Stimulated activated naive B cell treated with anti-CD40 and anti-IgM and Interleukin-4, amounts not matched to agents 10 μg/mL and 1 μg/mL and 100 μg/mL, for 72 hours (primary cell): Measurements from ENCODE around the gene UBE2C.
"Not testable (repeated sequence)": the region's sequence is repeated elsewhere in the genome, so short reads cannot be mapped to it uniquely, and the experiment has no call there.

Experiments used
- ATAC-seq, 2 donors: fragments of 150-1000 bp; cut with Tn5 transposase; replicated peaks; 2 replicates each; pipeline ENCODE4 v1.10.0; 2021; ENCODE audit warnings: moderate library complexity in 1 of 2
- DNase-seq: peaks from one replicate; pipeline ENCODE4 v3.0.0; 2021
- H3K27ac Mint-ChIP-seq: one replicate; pipeline ENCODE4 v1.8.0; 2022; ENCODE audit warnings: mild to moderate bottlenecking, mixed read lengths
- H3K27me3 Mint-ChIP-seq, 2 donors: one replicate each; pipeline ENCODE4 v1.8.0; 2022; ENCODE audit warnings: mixed read lengths in 2 of 2
- H3K36me3 Mint-ChIP-seq, 2 donors: one replicate each; pipeline ENCODE4 v1.8.0; 2022; ENCODE audit warnings: mixed read lengths in 2 of 2, mild to moderate bottlenecking in 1 of 2
- H3K4me1 Mint-ChIP-seq, 2 donors: one replicate each; pipeline ENCODE4 v1.8.0; 2022; ENCODE audit warnings: mixed read lengths in 2 of 2, mild to moderate bottlenecking in 1 of 2
- H3K4me3 Mint-ChIP-seq, 2 donors: one replicate each; pipeline ENCODE4 v1.8.0; 2022; ENCODE audit warnings: mild to moderate bottlenecking in 2 of 2, mixed read lengths in 2 of 2, moderate library complexity in 1 of 2
- H3K9me3 Mint-ChIP-seq, 2 donors: one replicate each; pipeline ENCODE4 v1.8.0; 2022; ENCODE audit warnings: mixed read lengths in 2 of 2, mild to moderate bottlenecking in 1 of 2

Gene UBE2C

GRCh38 chr20:45816951-45817350 is 4.5 kb downstream of the UBE2C start:
- peaks cover 0 to 3% of the 10 kb centered on the region in 2 donors for H3K36me3 Mint-ChIP-seq
- no peak for ATAC-seq
- H3K9me3 Mint-ChIP-seq = no peaks in the 10 kb centered on the region
- DNase-seq = no peak
- peaks cover 6 to 8% of the 10 kb centered on the region in 2 donors for H3K27me3 Mint-ChIP-seq
- H3K4me3 Mint-ChIP-seq = no peak overlapping the region
- peaks cover 12 to 16% of the 10 kb centered on the region in 2 donors for H3K4me1 Mint-ChIP-seq
- H3K27ac Mint-ChIP-seq = no peak overlapping the region

DNA sequence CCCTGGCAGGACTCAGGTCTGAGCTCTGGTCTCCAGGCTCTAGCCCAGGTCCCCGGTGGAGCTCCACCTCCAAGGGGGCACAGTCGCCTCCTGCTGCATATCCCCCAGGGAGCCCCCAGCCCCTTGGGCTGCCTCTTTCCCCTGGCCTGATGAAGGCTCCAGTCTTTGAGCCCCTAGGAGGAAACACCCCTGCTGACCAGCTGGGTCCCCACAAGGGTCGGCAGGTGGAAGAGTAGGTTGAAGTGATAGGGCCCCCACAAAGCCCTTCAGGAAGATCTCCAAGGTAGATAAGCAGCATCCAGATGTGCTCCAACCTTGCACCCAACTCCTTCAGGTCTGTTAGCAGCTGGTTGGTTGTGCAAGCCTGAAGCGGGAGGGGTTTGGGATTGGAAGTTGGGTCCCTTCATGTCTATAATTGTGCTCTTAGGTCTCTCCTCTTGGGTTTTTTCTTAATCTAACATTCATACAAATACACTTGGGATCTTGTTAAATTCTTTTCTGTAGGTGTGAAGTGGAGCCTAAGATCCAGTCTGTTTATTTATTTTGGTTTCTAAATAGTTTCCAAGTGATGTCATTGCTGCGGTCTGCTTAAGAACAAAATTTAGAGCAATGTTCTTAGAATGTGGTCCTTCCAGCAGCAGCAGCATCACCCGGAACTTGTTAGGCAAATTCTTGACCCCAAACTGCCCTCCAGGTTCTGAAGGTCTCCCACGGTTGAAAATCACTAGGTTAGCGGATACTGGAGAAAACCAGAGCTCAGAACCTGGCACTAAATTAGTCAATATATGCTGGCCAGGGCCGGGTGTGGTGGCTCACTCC is 5.1 kb downstream of the UBE2C start:
- H3K27ac Mint-ChIP-seq = no peak overlapping the region
- H3K4me3 Mint-ChIP-seq = no peak overlapping the region
- ATAC-seq = no peak
- H3K27me3 Mint-ChIP-seq = peaks cover 13 to 15% of the 10 kb centered on the region in 2 donors
- H3K9me3 Mint-ChIP-seq = no peaks in the 10 kb centered on the region
- H3K36me3 Mint-ChIP-seq = no peaks in the 10 kb centered on the region
- H3K4me1 Mint-ChIP-seq = peaks cover 10% of the 10 kb centered on the region in 2 donors
- no peak for DNase-seq

- Mint-ChIP-seq H3K4me3 (no peak overlapping the region), H3K27ac (no peak overlapping the region), H3K4me1 (peaks cover 10 to 12% of the 10 kb centered on the region in 2 donors), H3K36me3 (no peaks in the 10 kb centered on the region), H3K9me3 (no peaks in the 10 kb centered on the region), H3K27me3 (peaks cover 17 to 21% of the 10 kb centered on the region in 2 donors)
- no peak for ATAC-seq
- DNase-seq = no peak
Measured at GRCh38 chr20:45818239-45818638, 5.8 kb downstream of the UBE2C start.

- DNase-seq (no peak), ATAC-seq (no peak)
- H3K9me3 Mint-ChIP-seq = peaks cover 0 to 6% of the 10 kb centered on the region in 2 donors
- H3K36me3 Mint-ChIP-seq = no peaks in the 10 kb centered on the region
- H3K27ac Mint-ChIP-seq = no peak overlapping the region
- peaks cover 28 to 33% of the 10 kb centered on the region in 2 donors for H3K27me3 Mint-ChIP-seq
- H3K4me1 Mint-ChIP-seq = peaks cover 16 to 22% of the 10 kb centered on the region in 2 donors
- no peak overlapping the region for H3K4me3 Mint-ChIP-seq
Measured at GRCh38 chr20:45819466-45819865, 7.0 kb downstream of the UBE2C start.

GRCh38 chr20:45821947-45822346 is 9.5 kb downstream of the UBE2C start:
- H3K4me1 Mint-ChIP-seq = peaks cover 16 to 24% of the 10 kb centered on the region in 2 donors
- H3K4me3 Mint-ChIP-seq = no peak overlapping the region
- ATAC-seq (no peak), DNase-seq (no peak)
- H3K27me3 Mint-ChIP-seq = peaks cover 33 to 34% of the 10 kb centered on the region in 2 donors
- no peaks in the 10 kb centered on the region for H3K36me3 Mint-ChIP-seq
- H3K9me3 Mint-ChIP-seq = peaks cover 0 to 7% of the 10 kb centered on the region in 2 donors
- H3K27ac Mint-ChIP-seq = no peak overlapping the region

- peaks cover 33 to 34% of the 10 kb centered on the region in 2 donors for H3K27me3 Mint-ChIP-seq
- no peak for DNase-seq
- peak overlapping the region; percentile 25 to 31 for H3K4me3 Mint-ChIP-seq
- H3K27ac Mint-ChIP-seq = no peak overlapping the region
- ATAC-seq = peak in 1 of 2 donors; percentile 42
- peaks cover 16 to 24% of the 10 kb centered on the region in 2 donors for H3K4me1 Mint-ChIP-seq
- peaks cover 0 to 7% of the 10 kb centered on the region in 2 donors for H3K9me3 Mint-ChIP-seq
- H3K36me3 Mint-ChIP-seq = no peaks in the 10 kb centered on the region
Measured at GRCh38 chr20:45822857-45823256, 10.4 kb downstream of the UBE2C start.

GRCh38 chr20:45823949-45824835 is 11.7 kb downstream of the UBE2C start:
- Mint-ChIP-seq H3K4me3 (peak overlapping the region; percentile 79), H3K27ac (peak overlapping the region; percentile 80), H3K27me3 (peaks cover 33 to 40% of the 10 kb centered on the region in 2 donors), H3K4me1 (peaks cover 15 to 24% of the 10 kb centered on the region in 2 donors), H3K36me3 (no peaks in the 10 kb centered on the region), H3K9me3 (peaks cover 0 to 7% of the 10 kb centered on the region in 2 donors)
- peak; percentile 80 to 82 for ATAC-seq
- DNase-seq = peak; percentile 13

- H3K27me3 Mint-ChIP-seq = peaks cover 28 to 34% of the 10 kb centered on the region in 2 donors
- no peak overlapping the region for H3K27ac Mint-ChIP-seq
- H3K4me3 Mint-ChIP-seq = no peak overlapping the region
- H3K36me3 Mint-ChIP-seq = no peaks in the 10 kb centered on the region
- H3K9me3 Mint-ChIP-seq = peaks cover 0 to 7% of the 10 kb centered on the region in 2 donors
- no peak for DNase-seq
- ATAC-seq = no peak
- H3K4me1 Mint-ChIP-seq = peaks cover 12 to 18% of the 10 kb centered on the region in 2 donors
Measured at GRCh38 chr20:45826381-45827019, 14.1 kb downstream of the UBE2C start.

- Mint-ChIP-seq H3K27me3 (peaks cover 25 to 30% of the 10 kb centered on the region in 2 donors), H3K4me3 (no peak within 1 kb of the TSS), H3K9me3 (peaks cover 0 to 7% of the 10 kb centered on the region in 2 donors), H3K27ac (no peak within 1 kb of the TSS), H3K36me3 (no peaks in the 10 kb centered on the region), H3K4me1 (peaks cover 12 to 18% of the 10 kb centered on the region in 2 donors)
- ATAC-seq = no peak
- no peak for DNase-seq
Measured at GRCh38 chr20:45827030-45827652, 14.7 kb downstream of the UBE2C start, which contains the start of gene TNNC2. TSS of gene TNNC2 (minus strand) at chr20:45827312. CDS start at chr20:45827248, 64 bp downstream.

GRCh38 chr20:45827712-45828111 is 15.3 kb downstream of the UBE2C start:
- no peaks in the 10 kb centered on the region for H3K36me3 Mint-ChIP-seq
- DNase-seq = no peak
- no peak for ATAC-seq

DNA sequence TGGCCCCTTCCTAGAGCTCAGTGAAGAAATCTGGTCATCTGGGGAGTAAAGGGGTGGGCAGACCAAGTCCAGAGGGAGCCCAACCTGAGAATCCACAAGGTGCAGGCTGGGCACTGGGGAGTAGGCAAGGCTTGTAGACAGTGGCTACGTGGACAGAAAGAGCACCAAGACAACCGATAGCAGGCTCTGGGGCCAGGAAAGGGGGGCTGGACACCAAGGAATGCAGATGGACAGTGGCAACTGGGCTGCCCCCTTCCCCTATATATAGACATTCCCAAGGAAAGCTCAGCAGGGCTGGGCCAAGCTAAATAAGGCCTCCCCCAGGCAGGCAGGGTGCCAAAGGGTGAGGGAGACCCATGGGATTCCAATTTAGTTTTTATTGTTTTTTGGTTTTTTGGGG is 16.1 kb downstream of the UBE2C start:
- peaks cover 15 to 20% of the 10 kb centered on the region in 2 donors for H3K4me1 Mint-ChIP-seq
- ATAC-seq = no peak
- no peak overlapping the region for H3K27ac Mint-ChIP-seq
- DNase-seq = no peak
- no peak overlapping the region for H3K4me3 Mint-ChIP-seq
- H3K9me3 Mint-ChIP-seq = peaks cover 0 to 7% of the 10 kb centered on the region in 2 donors
- peaks cover 13 to 22% of the 10 kb centered on the region in 2 donors for H3K27me3 Mint-ChIP-seq
- H3K36me3 Mint-ChIP-seq = no peaks in the 10 kb centered on the region

More at GRCh38 chr20:45827712-45828111, 15.3 kb downstream of the UBE2C start:
- peaks cover 13 to 18% of the 10 kb centered on the region in 2 donors for H3K4me1 Mint-ChIP-seq
- H3K9me3 Mint-ChIP-seq = peaks cover 0 to 7% of the 10 kb centered on the region in 2 donors
- peaks cover 20 to 25% of the 10 kb centered on the region in 2 donors for H3K27me3 Mint-ChIP-seq
- H3K27ac Mint-ChIP-seq = no peak overlapping the region
- H3K4me3 Mint-ChIP-seq = no peak overlapping the region

GRCh38 chr20:45829673-45830106 is 17.2 kb downstream of the UBE2C start:
- H3K36me3 Mint-ChIP-seq, H3K4me1 Mint-ChIP-seq, DNase-seq: not testable (repeated sequence)

DNA sequence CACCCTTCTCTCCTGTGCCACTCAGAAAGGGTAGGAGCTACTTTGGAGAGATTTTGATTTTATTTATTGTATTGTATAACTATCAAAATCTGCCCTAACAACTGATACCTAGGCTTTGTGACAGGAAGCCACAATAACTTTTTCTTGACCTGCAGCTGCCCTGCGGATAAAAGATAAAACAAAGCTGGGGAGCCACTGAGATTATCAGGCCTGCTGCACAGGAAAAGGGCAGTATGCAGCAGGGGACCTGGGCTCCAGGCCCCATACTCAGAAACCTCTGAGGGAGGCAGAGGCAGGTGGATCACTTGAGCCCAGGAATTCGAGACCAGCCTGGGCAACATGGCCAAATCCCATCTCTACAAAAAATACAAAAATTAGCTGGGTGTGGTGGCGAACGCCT is 20.2 kb downstream of the UBE2C start:
- peaks cover 7 to 10% of the 10 kb centered on the region in 2 donors for H3K4me1 Mint-ChIP-seq
- H3K27ac Mint-ChIP-seq = no peak overlapping the region
- no peaks in the 10 kb centered on the region for H3K9me3 Mint-ChIP-seq
- no peak for ATAC-seq
- H3K36me3 Mint-ChIP-seq = peaks cover 2 to 3% of the 10 kb centered on the region in 2 donors
- peak overlapping the region; percentile 80 to 84 for H3K4me3 Mint-ChIP-seq
- DNase-seq = no peak
- peaks cover 0 to 13% of the 10 kb centered on the region in 2 donors for H3K27me3 Mint-ChIP-seq

More at GRCh38 chr20:45829673-45830106, 17.2 kb downstream of the UBE2C start:
- H3K27me3 Mint-ChIP-seq = peaks cover 3 to 13% of the 10 kb centered on the region in 2 donors
- not testable (repeated sequence) for H3K9me3 Mint-ChIP-seq, H3K27ac Mint-ChIP-seq, ATAC-seq, H3K4me3 Mint-ChIP-seq
